HepG2 (cell line): ENCODE measurements around the gene SLC51B. TPM values are rescaled to one million over a fixed set of nuclear protein-coding genes. Genes with fewer than 3 reads are reported as not detected.

Source experiments
- CSRNP2 ChIP-seq: sonication (generic); formaldehyde crosslinking; conservative IDR thresholded peaks from 2 replicates; pipeline ENCODE4 v1.8.0; 2022; ENCODE audit warnings: low read depth, missing genetic modification reagents
- ETV5 ChIP-seq: IDR thresholded peaks from 2 replicates; pipeline ENCODE4 v1.6.1; 2018; ENCODE audit warnings: missing biosample characterization, missing genetic modification reagents, inconsistent platforms, borderline replicate concordance
- HMG20A ChIP-seq: IDR thresholded peaks from 2 replicates; pipeline ENCODE4 v1.6.1; 2016; ENCODE audit warnings: borderline replicate concordance
- HMGXB4 ChIP-seq, 2 experiments: sonication (generic) in 1 of 2; formaldehyde crosslinking in 1 of 2; IDR thresholded peaks; 2 replicates each; pipeline versions ENCODE4 v1.4.0 to v1.6.1; 2018 to 2020; ENCODE audit warnings: missing genetic modification reagents in 2 of 2, borderline replicate concordance in 1 of 2, low read depth in 1 of 2, mild to moderate bottlenecking in 1 of 2, missing biosample characterization in 1 of 2
- HOMEZ ChIP-seq: IDR thresholded peaks from 2 replicates; pipeline ENCODE4 v1.6.1; 2016; ENCODE audit warnings: low read depth
- ISL2 ChIP-seq: sonication (generic); formaldehyde crosslinking; IDR thresholded peaks from 2 replicates; pipeline ENCODE4 v1.5.0; 2020; ENCODE audit warnings: missing genetic modification reagents
- KMT2B ChIP-seq: IDR thresholded peaks from 2 replicates; pipeline ENCODE4 v1.6.1; 2016; ENCODE audit warnings: missing genetic modification reagents, missing compliant biosample characterization
- NCOA2 ChIP-seq: sonication (generic); formaldehyde crosslinking; IDR thresholded peaks from 2 replicates; pipeline ENCODE4 v1.8.0; 2022; ENCODE audit warnings: inconsistent platforms
- RBAK ChIP-seq: sonication (generic); formaldehyde crosslinking; IDR thresholded peaks from 2 replicates; pipeline ENCODE4 v1.5.1; 2020; ENCODE audit warnings: mild to moderate bottlenecking, missing genetic modification reagents
- RFX5 ChIP-seq: IDR thresholded peaks from 2 replicates; pipeline ENCODE4 v1.6.1; 2011; ENCODE audit warnings: low read depth, low read length, improper control_type of control experiment
- SP1 ChIP-seq, 2 experiments: fragments of 450-650 bp in 1 of 2; sonication (generic) in 1 of 2; formaldehyde crosslinking in 1 of 2; IDR thresholded peaks; 2 replicates each; pipeline versions ENCODE4 v1.4.0 to v1.6.1; 2016 to 2020; ENCODE audit warnings: missing genetic modification reagents in 1 of 2
- SRSF9 ChIP-seq: fragments of 200-400 bp; formaldehyde crosslinking; IDR thresholded peaks from 2 replicates; pipeline ENCODE4 v1.6.1; 2018; ENCODE audit warnings: borderline replicate concordance, mild to moderate bottlenecking, low read depth, low read length; ENCODE audit not compliant: insufficient read depth, poor library complexity, severe bottlenecking
- ZBTB43 ChIP-seq: sonication (generic); formaldehyde crosslinking; conservative IDR thresholded peaks from 2 replicates; pipeline ENCODE4 v1.4.0; 2020; ENCODE audit warnings: missing genetic modification reagents
- ZFP82 ChIP-seq: sonication (generic); formaldehyde crosslinking; IDR thresholded peaks from 2 replicates; pipeline ENCODE4 v1.5.1; 2020; ENCODE audit warnings: mild to moderate bottlenecking, missing genetic modification reagents, borderline replicate concordance
- ZNF574 ChIP-seq: sonication (generic); formaldehyde crosslinking; IDR thresholded peaks from 2 replicates; pipeline ENCODE4 v1.4.0; 2020; ENCODE audit warnings: missing genetic modification reagents
- ZNF740 ChIP-seq: sonication (generic); formaldehyde crosslinking; IDR thresholded peaks from 2 replicates; pipeline ENCODE4 v1.4.0; 2020; ENCODE audit warnings: missing genetic modification reagents
- polyA plus RNA-seq, 8 experiments: library from polyadenylated mRNA; depleted of rRNA in 3 of 8; stranded (reverse) in 7 of 8; unstranded in 1 of 8; fragments of >200 nt; fragmentation: Illumina TruSeq in 4 of 8; extraction: Trizol in 4 of 8; gene quantifications; 2 replicates each; pipeline versions ENCODE4 v1.2.1 to v1.2.3, GENCODE V29; 2011 to 2016; ENCODE audit warnings: low read depth in 4 of 8, missing spikeins in 1 of 8, mixed read lengths in 1 of 8; ENCODE audit not compliant: insufficient read depth in 1 of 8
- total RNA-seq, 5 experiments: library from RNA; depleted of rRNA; stranded (reverse); fragments of >200 nt; fragmentation: Illumina TruSeq; extraction: Trizol; gene quantifications; 2 replicates each; pipeline ENCODE4 v1.2.3, GENCODE V29; 2016; ENCODE audit warnings: low read depth in 1 of 5
- TF ChIP-seq, protein P1 (sequence below): sonication (generic); formaldehyde crosslinking; IDR thresholded peaks from 2 replicates; pipeline ENCODE4 v1.5.0; 2020; ENCODE audit warnings: missing genetic modification reagents, mild to moderate bottlenecking, borderline replicate concordance

Gene SLC51B
- total and polyA plus RNA-seq, 2 of the 13 experiments (the other 11 are each of a cell fraction or from before 2014, with no cell fraction given): 14.9 to 17.1 TPM

- TF ChIP-seq SP1 (IDR thresholded peaks at IDR 0.05) (no peak), SP1 (CRISPR knock-in tag; IDR thresholded peaks at IDR 0.05) (peak; percentile 24; the same call in 1 of the 2 replicates), CSRNP2 (CRISPR knock-in tag) (no peak), ETV5 (CRISPR knock-in tag) (0 out of 2 replicates have a peak, but pooled peaks have one; percentile 19), ZNF740 (CRISPR knock-in tag) (no peak), SRSF9 (no peak), RFX5 (no peak), ZFP82 (CRISPR knock-in tag) (no peak), KMT2B (CRISPR knock-in tag) (peak; percentile 52; the same call in 1 of the 2 replicates), HMGXB4 (CRISPR knock-in tag; IDR thresholded peaks at IDR 0.05; ENCODE audit: borderline replicate concordance in 1 of 2, low read depth in 1 of 2) (peak; percentile 49 to 69; a peak in 3 of 4 replicates), ISL2 (no peak), NCOA2 (CRISPR knock-in tag) (peak; percentile 52; the same call in 1 of the 2 replicates), ZNF574 (CRISPR knock-in tag) (peak; percentile 48; the same call in 1 of the 2 replicates), HMG20A (peak; percentile 36; the same call in 1 of the 2 replicates), RBAK (CRISPR knock-in tag) (no peak), ZBTB43 (CRISPR knock-in tag) (no peak), HOMEZ (no peak; the same call in 1 of the 2 replicates)
- TF ChIP-seq, protein P1, sequence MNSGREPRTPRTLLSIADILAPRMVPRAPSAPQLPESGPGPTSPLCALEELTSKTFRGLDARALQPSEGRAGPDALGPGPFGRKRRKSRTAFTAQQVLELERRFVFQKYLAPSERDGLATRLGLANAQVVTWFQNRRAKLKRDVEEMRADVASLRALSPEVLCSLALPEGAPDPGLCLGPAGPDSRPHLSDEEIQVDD (CRISPR knock-in tag): no peak
Observed at GRCh38 chr15:65054333-65055200, 9.4 kb downstream of the SLC51B start (continued).
